ENCODE data around the gene SAP30. TPM values are rescaled to one million over a fixed set of nuclear protein-coding genes. Genes with fewer than 3 reads are reported as not detected.

SAP30 gene
- polyA plus RNA-seq, 1 donor from 2014 or later = 2.5 TPM

DNA sequence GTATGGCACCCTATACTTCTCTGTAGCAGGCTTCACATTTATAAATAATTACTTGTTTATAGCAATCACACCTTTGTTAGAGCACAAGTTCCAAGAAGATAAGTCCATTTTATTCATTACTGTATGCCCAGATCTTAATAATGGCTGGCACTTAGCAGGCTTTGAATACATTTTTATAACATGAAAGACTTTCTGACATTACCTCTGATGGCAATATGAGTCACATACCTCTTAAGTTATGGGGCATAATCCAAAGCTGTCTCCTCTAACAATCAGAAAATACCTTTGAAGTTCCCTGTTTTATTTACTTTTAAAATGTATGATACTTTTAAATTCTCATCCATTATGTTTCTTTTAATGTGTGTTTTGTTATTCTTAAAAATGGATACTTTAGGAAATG lies 16.0 kb downstream of the SAP30 start:
- no peaks in the 10 kb centered on the region for H3K9me3 Mint-ChIP-seq
- H3K4me1 Mint-ChIP-seq = no peaks in the 10 kb centered on the region
- H3K36me3 Mint-ChIP-seq = no peaks in the 10 kb centered on the region
- no peaks in the 10 kb centered on the region for H3K27me3 Mint-ChIP-seq
- H3K27ac Mint-ChIP-seq = no peak overlapping the region
- H3K4me3 Mint-ChIP-seq = no peak overlapping the region

DNA sequence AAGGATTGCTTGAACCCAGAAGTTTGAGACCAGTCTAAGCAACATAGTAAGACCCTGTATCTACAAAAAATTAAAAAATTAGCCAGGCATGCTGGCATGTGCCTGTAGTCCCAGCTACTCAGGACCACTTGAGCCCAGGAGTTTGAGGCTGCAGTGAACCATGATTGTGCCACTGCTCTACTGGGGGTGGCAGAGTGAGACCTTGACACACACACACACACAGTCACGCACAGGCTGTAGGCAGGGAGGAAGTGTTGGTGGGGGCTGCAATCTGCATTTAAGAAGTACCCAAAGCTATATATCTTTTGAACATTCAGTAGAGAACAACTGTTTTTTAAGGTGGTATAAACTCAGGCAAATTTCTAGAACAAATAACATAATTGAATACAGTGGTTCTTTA lies 20.9 kb downstream of the SAP30 start:
- Mint-ChIP-seq H3K4me1 (no peaks in the 10 kb centered on the region), H3K27me3 (no peaks in the 10 kb centered on the region), H3K27ac (no peak overlapping the region), H3K36me3 (peaks cover 2% of the 10 kb centered on the region), H3K9me3 (no peaks in the 10 kb centered on the region), H3K4me3 (no peak overlapping the region)

GRCh38 chr4:173397604-173398003 lies 26.9 kb downstream of the SAP30 start:
- Mint-ChIP-seq H3K27me3 (no peaks in the 10 kb centered on the region), H3K4me1 (no peaks in the 10 kb centered on the region)

DNA sequence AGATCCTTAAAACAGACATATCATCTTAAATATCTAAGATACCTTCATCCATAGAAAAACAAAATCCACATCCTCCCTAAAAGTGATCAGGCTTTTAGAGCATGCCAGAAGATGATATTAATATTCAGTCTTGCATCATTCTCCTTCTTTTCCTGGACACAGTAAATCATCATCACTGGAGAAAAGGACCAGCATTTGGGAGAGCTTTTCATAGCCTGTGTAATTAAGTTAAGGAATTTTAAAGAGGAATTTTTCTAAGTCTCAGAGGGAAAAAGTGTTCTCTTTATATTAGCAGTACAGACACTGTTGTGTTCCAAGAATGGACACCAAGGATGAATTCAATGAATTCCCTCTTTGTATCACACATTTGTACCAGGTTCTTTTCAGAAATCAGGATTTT lies 27.5 kb downstream of the SAP30 start:
- Mint-ChIP-seq H3K9me3 (no peaks in the 10 kb centered on the region), H3K27me3 (no peaks in the 10 kb centered on the region), H3K27ac (no peak overlapping the region), H3K36me3 (peaks cover 2% of the 10 kb centered on the region), H3K4me1 (no peaks in the 10 kb centered on the region), H3K4me3 (no peak overlapping the region)

More at GRCh38 chr4:173397604-173398003, 26.9 kb downstream of the SAP30 start:
- Mint-ChIP-seq H3K27ac (no peak overlapping the region), H3K9me3 (no peaks in the 10 kb centered on the region), H3K4me3 (no peak overlapping the region), H3K36me3 (peaks cover 2% of the 10 kb centered on the region)

DNA sequence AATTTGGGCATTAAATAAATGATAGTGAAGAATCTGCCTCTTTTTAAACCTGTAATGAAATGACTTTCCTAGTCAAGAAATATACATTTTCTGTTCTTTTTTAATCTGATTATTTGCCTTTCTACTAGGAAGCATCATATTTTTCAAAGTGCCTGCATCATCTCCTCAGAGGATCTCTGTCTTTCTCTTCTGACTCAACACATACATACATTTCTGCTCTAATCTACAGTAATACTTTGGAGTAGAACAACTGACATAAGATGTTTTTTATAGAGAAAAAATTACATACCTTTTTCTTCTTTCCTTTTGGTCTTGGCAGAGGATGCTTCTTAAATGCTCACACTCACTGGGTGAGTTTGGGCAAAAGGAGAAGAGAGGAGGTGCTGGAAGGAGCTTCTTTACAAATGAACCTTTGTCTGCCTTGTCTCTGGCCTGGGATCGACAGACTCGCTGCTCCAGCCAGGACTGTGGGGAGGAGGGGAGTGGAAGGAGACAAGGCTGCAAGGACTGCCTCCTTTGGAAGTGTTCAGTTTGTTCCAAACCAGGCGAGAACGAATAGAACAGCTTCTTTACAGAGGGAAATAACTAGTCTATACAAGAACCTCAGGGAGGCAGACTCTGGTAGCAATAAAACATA lies 28.1 kb downstream of the SAP30 start, which contains the start of gene SCRG1:
SCRG1 (minus strand) TSS at position 338 of the 637 bp plus-strand sequence. CDS start 7,702 bp downstream, outside the sequence.
- no peak within 1 kb of the TSS for H3K27ac Mint-ChIP-seq
- no peaks in the 10 kb centered on the region for H3K4me1 Mint-ChIP-seq
- no peak within 1 kb of the TSS for H3K4me3 Mint-ChIP-seq
- H3K27me3 Mint-ChIP-seq = no peaks in the 10 kb centered on the region
- no peaks in the 10 kb centered on the region for H3K9me3 Mint-ChIP-seq
- H3K36me3 Mint-ChIP-seq = peaks cover 4% of the 10 kb centered on the region

DNA sequence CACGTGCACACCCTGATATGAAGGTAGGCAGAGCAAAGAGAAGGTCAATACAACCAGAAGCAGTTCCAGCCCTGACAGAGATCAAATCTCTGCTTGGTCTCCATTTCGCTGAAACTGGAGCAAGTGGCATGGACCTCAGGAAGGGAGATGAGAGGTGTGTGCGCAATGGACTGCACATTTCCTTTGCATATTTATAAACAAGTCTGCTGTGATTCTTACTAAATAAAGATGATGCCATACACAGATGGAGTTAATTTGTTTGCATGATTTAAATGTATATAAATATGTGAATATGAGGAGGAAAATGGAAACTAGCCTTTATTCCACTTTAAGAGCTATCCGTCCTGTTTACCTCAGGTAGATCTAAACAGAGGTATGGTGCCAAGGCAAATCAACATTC lies 30.3 kb downstream of the SAP30 start:
- Mint-ChIP-seq H3K4me3 (no peak overlapping the region), H3K9me3 (no peaks in the 10 kb centered on the region), H3K4me1 (no peaks in the 10 kb centered on the region), H3K27ac (no peak overlapping the region), H3K27me3 (no peaks in the 10 kb centered on the region), H3K36me3 (peaks cover 4% of the 10 kb centered on the region)

DNA sequence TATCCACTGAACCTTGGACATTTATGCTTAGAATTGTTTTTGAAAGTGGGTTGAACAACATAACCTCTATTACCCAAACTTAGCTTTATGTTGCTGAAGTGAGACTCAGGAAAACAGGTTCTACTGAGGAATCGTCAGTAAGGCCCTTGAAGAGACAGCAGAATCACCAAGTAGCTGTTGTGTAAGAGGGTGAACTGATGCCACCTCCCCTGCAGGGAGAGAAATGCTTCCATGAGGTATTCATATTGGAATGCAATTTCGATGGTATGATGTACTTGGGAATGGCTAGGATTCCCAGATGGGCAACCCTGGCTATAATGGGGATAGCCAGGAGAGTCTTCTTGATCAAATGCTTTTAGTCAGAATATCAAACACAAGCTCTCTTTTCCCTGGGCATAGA lies 32.3 kb downstream of the SAP30 start:
- Mint-ChIP-seq H3K4me1 (no peaks in the 10 kb centered on the region), H3K4me3 (no peak overlapping the region), H3K9me3 (no peaks in the 10 kb centered on the region), H3K27ac (no peak overlapping the region), H3K36me3 (peaks cover 2% of the 10 kb centered on the region), H3K27me3 (no peaks in the 10 kb centered on the region)

GRCh38 chr4:173404296-173404865 lies 33.6 kb downstream of the SAP30 start:
- H3K9me3 Mint-ChIP-seq = no peaks in the 10 kb centered on the region
- H3K4me3 Mint-ChIP-seq = no peak overlapping the region
- H3K36me3 Mint-ChIP-seq = peaks cover 4% of the 10 kb centered on the region
- H3K27ac Mint-ChIP-seq = no peak overlapping the region
- no peaks in the 10 kb centered on the region for H3K4me1 Mint-ChIP-seq
- H3K27me3 Mint-ChIP-seq = no peaks in the 10 kb centered on the region

- Mint-ChIP-seq H3K36me3 (peaks cover 5% of the 10 kb centered on the region), H3K4me3 (no peak overlapping the region), H3K4me1 (no peaks in the 10 kb centered on the region), H3K27ac (no peak overlapping the region), H3K27me3 (no peaks in the 10 kb centered on the region), H3K9me3 (no peaks in the 10 kb centered on the region)
Measured at GRCh38 chr4:173405840-173406606, 35.3 kb downstream of the SAP30 start.

GRCh38 chr4:173410079-173410478 lies 39.3 kb downstream of the SAP30 start:
- no peak overlapping the region for H3K27ac Mint-ChIP-seq
- no peaks in the 10 kb centered on the region for H3K9me3 Mint-ChIP-seq
- no peaks in the 10 kb centered on the region for H3K4me1 Mint-ChIP-seq
- no peak overlapping the region for H3K4me3 Mint-ChIP-seq
- H3K27me3 Mint-ChIP-seq = no peaks in the 10 kb centered on the region
- peaks cover 3% of the 10 kb centered on the region for H3K36me3 Mint-ChIP-seq

DNA sequence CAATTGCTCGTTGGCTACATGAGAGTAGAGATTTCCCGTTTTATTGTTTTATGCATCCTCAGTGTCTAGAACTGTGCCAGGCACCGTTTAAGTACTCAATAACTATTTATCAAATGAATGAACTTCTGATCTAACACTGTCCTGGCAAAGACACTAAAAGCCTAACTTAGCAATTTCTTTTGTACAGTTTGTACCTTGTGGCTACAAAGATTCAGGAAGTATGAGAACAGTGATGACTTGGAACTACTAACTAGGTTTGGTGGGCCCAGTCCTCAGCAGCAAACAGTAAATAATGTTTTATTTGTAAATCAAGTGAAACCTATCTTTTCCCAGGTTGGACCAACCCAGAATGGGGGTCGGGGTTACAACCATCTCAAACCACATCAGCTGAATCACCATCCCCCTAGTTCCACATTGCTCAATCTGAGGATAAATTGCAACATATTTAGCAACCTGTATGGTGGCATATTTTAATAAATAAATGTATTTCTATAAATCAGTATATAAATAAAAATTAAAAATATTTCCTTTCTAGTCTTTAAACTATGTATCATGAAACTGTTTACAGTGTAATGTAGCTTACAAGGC lies 40.4 kb downstream of the SAP30 start:
- no peak overlapping the region for H3K27ac Mint-ChIP-seq
- peaks cover 3% of the 10 kb centered on the region for H3K36me3 Mint-ChIP-seq

DNA sequence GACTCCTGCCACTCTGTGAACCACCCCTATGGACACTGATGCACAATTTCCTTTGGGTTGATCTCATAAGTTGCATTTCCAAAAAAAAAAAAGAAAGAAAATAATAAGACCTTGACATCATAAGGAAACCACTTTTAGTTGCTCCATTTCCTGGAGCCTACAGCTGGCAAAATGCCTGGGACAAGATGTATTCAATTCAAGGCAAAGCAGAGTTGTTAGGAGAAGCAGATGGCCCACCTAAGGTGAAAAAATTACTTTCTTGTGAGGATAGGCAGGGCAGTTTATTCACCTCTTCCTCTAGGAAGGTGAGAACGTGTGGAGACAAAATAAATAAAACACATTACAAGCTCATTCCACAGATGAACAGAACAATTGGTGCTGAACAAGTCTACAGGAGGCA lies 42.3 kb downstream of the SAP30 start:
- Mint-ChIP-seq H3K27ac (no peak overlapping the region), H3K4me1 (no peaks in the 10 kb centered on the region), H3K4me3 (no peak overlapping the region), H3K36me3 (peaks cover 3% of the 10 kb centered on the region), H3K9me3 (no peaks in the 10 kb centered on the region), H3K27me3 (no peaks in the 10 kb centered on the region)

More for the DNA sequence above, 40.4 kb downstream of the SAP30 start:
- no peaks in the 10 kb centered on the region for H3K4me1 Mint-ChIP-seq
- H3K4me3 Mint-ChIP-seq = no peak overlapping the region
- no peaks in the 10 kb centered on the region for H3K27me3 Mint-ChIP-seq
- no peaks in the 10 kb centered on the region for H3K9me3 Mint-ChIP-seq

DNA sequence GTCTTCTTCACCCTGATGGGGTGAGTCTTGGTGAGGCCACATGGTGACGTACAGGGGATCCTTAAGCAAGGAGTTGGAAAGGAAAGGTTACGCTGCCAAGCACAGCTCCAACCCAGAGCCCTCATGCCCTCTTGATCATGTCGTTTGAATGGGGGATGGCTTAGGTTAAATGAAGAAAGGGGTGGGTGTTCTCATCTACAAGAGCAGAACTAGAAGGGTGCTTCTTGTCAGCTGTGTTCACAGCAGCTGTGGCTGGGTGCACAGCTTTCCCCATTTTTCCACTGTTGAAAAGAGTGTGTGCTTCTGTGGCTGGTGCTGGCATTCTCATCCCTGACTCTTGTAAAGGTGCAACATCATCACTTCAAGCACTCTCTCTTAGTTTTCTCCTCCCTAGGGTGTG lies 43.7 kb downstream of the SAP30 start:
- Mint-ChIP-seq H3K27me3 (no peaks in the 10 kb centered on the region), H3K4me1 (peaks cover 0 to 5% (median 3%) of the 10 kb centered on the region in 3 donors), H3K9me3 (no peaks in the 10 kb centered on the region), H3K36me3 (peaks cover 2% of the 10 kb centered on the region), H3K27ac (no peak overlapping the region), H3K4me3 (peak overlapping the region in 1 of 4 donors; percentile 27)

DNA sequence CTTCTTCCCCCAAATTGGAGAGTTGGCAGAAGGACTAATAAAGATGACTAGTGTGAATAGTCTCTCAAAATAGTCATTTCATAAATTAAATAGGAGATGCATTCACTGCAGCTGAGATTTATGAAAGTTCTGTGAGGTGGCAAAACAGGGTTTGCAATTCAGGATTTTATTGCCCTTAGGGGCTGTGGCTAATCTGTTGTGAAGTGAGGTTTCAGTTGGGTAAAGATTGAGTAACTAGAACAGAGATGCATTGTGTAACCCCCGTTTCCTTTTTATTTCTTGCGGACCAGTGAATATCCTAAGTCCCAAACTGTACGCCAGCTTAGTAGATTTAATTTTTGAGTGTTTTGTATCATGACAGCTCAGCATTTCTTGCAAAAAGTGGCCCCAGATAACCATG lies 44.3 kb downstream of the SAP30 start:
- no peaks in the 10 kb centered on the region for H3K27me3 Mint-ChIP-seq
- no peak overlapping the region for H3K4me3 Mint-ChIP-seq
- peaks cover 0 to 5% (median 3%) of the 10 kb centered on the region in 3 donors for H3K4me1 Mint-ChIP-seq
- no peaks in the 10 kb centered on the region for H3K9me3 Mint-ChIP-seq
- no peak overlapping the region for H3K27ac Mint-ChIP-seq
- peaks cover 2% of the 10 kb centered on the region for H3K36me3 Mint-ChIP-seq

- Mint-ChIP-seq H3K27me3 (no peaks in the 10 kb centered on the region), H3K27ac (no peak overlapping the region), H3K36me3 (no peaks in the 10 kb centered on the region), H3K9me3 (no peaks in the 10 kb centered on the region), H3K4me3 (no peak overlapping the region), H3K4me1 (peaks cover 0 to 5% (median 5%) of the 10 kb centered on the region in 3 donors)
Measured at GRCh38 chr4:173415885-173416653, 45.3 kb downstream of the SAP30 start.

Data from IgD-negative memory B cell (primary cell).